Neural crest cell (in vitro differentiated cells): ENCODE results near the gene RAB11FIP5. TPM values are rescaled to one million over a fixed set of nuclear protein-coding genes. Genes with fewer than 3 reads are reported as not detected.
"Not testable (repeated sequence)": the region's sequence is repeated elsewhere in the genome, so short reads cannot be mapped to it uniquely, and the experiment has no call there.

ENCODE experiments used
- DNase-seq: peaks from one replicate; pipeline ENCODE4 v3.0.0; 2021; ENCODE audit warnings: low read depth, mixed read lengths, low spot score
- H3K27ac Mint-ChIP-seq: one replicate; pipeline ENCODE4 v1.8.0; 2021; ENCODE audit warnings: mild to moderate bottlenecking, mixed read lengths; ENCODE audit not compliant: unreplicated experiment
- H3K27me3 Mint-ChIP-seq: 2 replicates; pipeline ENCODE4 v1.8.0; 2021; ENCODE audit warnings: low read depth, mild to moderate bottlenecking, mixed read lengths
- H3K36me3 Mint-ChIP-seq: 2 replicates; pipeline ENCODE4 v1.8.0; 2021; ENCODE audit warnings: low read depth, mild to moderate bottlenecking, mixed read lengths
- H3K4me1 Mint-ChIP-seq: 2 replicates; pipeline ENCODE4 v1.8.0; 2021; ENCODE audit warnings: mixed read lengths
- H3K4me3 Mint-ChIP-seq: one replicate; pipeline ENCODE4 v1.8.0; 2021; ENCODE audit warnings: mild to moderate bottlenecking, mixed read lengths
- H3K9me3 Mint-ChIP-seq: 2 replicates; pipeline ENCODE4 v1.8.0; 2021; ENCODE audit warnings: mixed read lengths
- CTCF ChIP-seq: fragments of 200-600 bp; sonication (generic); conservative IDR thresholded peaks from 2 replicates; pipeline ENCODE4 v1.5.0; 2021; ENCODE audit warnings: antibody characterized with exemption, mild to moderate bottlenecking
- total RNA-seq: library from RNA; stranded (reverse); gene quantifications from 2 replicates; pipeline ENCODE4 v1.2.1, GENCODE V29; 2021

Gene RAB11FIP5
- total RNA-seq, 1 donor from 2014 or later, result 6.7 TPM

- H3K36me3 Mint-ChIP-seq, result no peaks in the 10 kb centered on the region
- H3K9me3 Mint-ChIP-seq, result no peaks in the 10 kb centered on the region
- H3K4me3 Mint-ChIP-seq, result peak overlapping the region; percentile 91
- no peaks in the 10 kb centered on the region for H3K27me3 Mint-ChIP-seq
- peaks cover 40% of the 10 kb centered on the region for H3K4me1 Mint-ChIP-seq
- no peak for TF ChIP-seq CTCF
- DNase-seq, result no peak
- no peak overlapping the region for H3K27ac Mint-ChIP-seq
These were observed 44.6 kb downstream of the RAB11FIP5 start for GRCh38 chr2:73068147-73068546.

DNA sequence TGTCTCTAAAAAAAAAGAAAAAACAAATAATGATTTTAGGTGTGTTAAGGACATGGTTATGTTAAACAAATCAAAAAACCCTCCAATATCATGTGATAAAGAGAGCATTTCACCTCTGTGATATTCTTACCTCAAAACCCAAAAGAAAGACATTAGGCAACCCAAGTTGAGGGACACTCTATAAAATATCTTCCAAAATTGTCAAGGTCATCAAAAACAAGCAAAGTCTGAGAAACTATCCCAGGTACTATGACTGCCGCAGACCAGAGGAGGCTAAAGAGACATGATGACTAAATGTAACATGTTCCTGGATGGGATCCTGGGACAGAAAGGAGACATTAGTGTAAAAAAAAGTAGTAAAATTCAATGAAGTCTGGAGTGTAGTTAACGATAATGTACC, 45.7 kb downstream of the RAB11FIP5 start:
- Mint-ChIP-seq H3K4me3 (peak overlapping the region; percentile 58), H3K27ac (no peak overlapping the region), H3K27me3 (no peaks in the 10 kb centered on the region), H3K4me1 (peaks cover 36% of the 10 kb centered on the region), H3K9me3 (no peaks in the 10 kb centered on the region), H3K36me3 (no peaks in the 10 kb centered on the region)
- no peak for TF ChIP-seq CTCF
- no peak for DNase-seq

- H3K27ac Mint-ChIP-seq, H3K4me3 Mint-ChIP-seq: not testable (repeated sequence)
- peaks cover 26% of the 10 kb centered on the region for H3K4me1 Mint-ChIP-seq
These were observed 47.7 kb downstream of the RAB11FIP5 start for GRCh38 chr2:73065070-73065469.

DNA sequence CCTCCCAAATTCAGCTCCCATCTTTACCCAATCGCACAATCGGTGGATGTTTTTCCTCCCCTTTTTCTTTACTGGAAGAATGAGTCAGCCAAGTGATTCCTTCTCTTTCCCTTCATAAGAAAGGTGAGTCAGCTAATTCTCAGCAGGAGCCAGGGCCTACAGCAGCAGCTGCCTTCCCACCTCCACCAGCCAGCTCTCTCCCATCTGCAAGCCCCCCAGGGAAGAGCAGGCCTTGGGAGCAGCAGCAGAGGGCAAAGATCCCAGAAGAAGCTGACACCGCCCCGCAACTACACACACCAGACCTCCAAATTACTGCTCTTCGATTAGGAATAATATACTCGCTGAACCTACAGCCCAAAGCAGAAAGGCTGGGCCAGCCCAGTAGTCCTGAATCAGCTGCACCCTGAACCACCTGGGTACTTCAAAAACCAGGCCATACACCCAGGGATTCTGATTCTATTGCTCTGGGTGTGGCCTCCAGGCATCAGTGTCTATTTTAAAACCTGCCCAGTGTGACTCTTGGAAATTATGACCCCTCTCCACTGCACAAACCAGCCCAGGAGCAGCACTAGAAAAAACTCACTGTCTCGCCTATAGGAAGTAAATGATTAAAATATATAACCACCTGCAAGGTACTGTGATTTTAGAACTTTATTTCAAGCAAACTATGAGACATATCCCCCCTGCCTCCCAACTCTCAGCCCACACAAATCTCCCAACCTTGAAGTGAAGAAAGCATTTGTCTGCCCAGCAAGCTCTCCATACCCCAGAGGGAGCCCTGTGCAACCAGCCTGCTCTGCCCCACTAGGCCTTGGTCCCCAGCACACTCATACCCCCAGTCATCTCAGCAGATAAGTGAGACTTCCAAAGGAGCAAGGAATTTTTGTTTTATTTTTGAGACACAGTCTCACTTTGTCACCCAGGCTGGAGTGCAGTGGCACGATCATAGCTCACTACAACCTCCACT, 48.6 kb downstream of the RAB11FIP5 start:
- DNase-seq, result no peak
- no peak for TF ChIP-seq CTCF
- Mint-ChIP-seq H3K4me3 (no peak overlapping the region), H3K4me1 (peaks cover 18% of the 10 kb centered on the region), H3K36me3 (no peaks in the 10 kb centered on the region), H3K9me3 (no peaks in the 10 kb centered on the region), H3K27me3 (no peaks in the 10 kb centered on the region), H3K27ac (peak overlapping the region; percentile 13)

More at GRCh38 chr2:73065070-73065469, 47.7 kb downstream of the RAB11FIP5 start:
- H3K27me3 Mint-ChIP-seq, DNase-seq, H3K9me3 Mint-ChIP-seq, H3K36me3 Mint-ChIP-seq: not testable (repeated sequence)

DNA sequence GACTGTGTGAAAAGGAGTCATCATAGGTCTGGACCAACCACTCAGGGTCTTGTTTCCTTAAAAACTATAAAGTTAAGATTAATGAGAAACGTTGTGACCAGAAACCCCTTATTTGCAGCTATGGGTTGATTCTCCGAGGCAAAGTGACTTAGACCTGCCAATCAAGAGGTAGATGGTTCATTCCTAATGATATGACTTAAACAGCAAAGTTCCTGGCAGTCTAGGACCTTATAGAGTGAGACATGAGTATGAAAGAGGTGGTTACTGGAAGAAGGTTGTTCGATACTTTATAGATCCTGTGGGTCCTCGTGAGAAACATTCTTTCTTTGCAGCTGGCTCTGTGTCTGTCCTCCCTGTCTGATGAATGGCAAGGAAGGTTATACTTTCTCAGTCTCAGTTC, 49.3 kb downstream of the RAB11FIP5 start:
- Mint-ChIP-seq H3K36me3 (no peaks in the 10 kb centered on the region), H3K4me3 (no peak overlapping the region), H3K9me3 (no peaks in the 10 kb centered on the region), H3K4me1 (peaks cover 10% of the 10 kb centered on the region), H3K27me3 (no peaks in the 10 kb centered on the region), H3K27ac (no peak overlapping the region)
- TF ChIP-seq CTCF, result no peak
- no peak for DNase-seq

GRCh38 chr2:73059106-73059505, 53.6 kb downstream of the RAB11FIP5 start:
- no peak for DNase-seq
- Mint-ChIP-seq H3K36me3 (peaks cover 23% of the 10 kb centered on the region), H3K4me1 (peaks cover under 1% of the 10 kb centered on the region), H3K4me3 (no peak overlapping the region), H3K9me3 (peaks cover 7% of the 10 kb centered on the region), H3K27me3 (no peaks in the 10 kb centered on the region), H3K27ac (no peak overlapping the region)
- no peak for TF ChIP-seq CTCF
